GM23248 (cell line): Measurements from ENCODE around the gene STOX1. TPM values are rescaled to one million over a fixed set of nuclear protein-coding genes. Genes with fewer than 3 reads are reported as not detected.
A peak's percentile ranks its signal among the peaks of the same experiment; 100 is the strongest.
"Not testable (repeated sequence)": the region's sequence is repeated elsewhere in the genome, so short reads cannot be mapped to it uniquely, and the experiment has no call there.

ENCODE experiments used
- DNase-seq: peaks from one replicate; pipeline ENCODE4 v3.0.0-alpha.2; 2015
- H2AFZ ChIP-seq: fragments of 200-600 bp; sonication (generic); 2 replicates; pipeline ENCODE4 v1.6.1; 2016; ENCODE audit warnings: antibody characterized with exemption
- H3F3A ChIP-seq: fragments of 200-600 bp; sonication (generic); 2 replicates; pipeline ENCODE4 v1.6.1; 2016; ENCODE audit warnings: mild to moderate bottlenecking, antibody characterized with exemption, mixed run types; ENCODE audit not compliant: insufficient read depth
- H3K27ac ChIP-seq: fragments of 200-600 bp; sonication (generic); 2 replicates; pipeline ENCODE4 v1.5.1; 2016; ENCODE audit warnings: mild to moderate bottlenecking
- H3K27me3 ChIP-seq: fragments of 200-600 bp; sonication (generic); replicated peaks from 2 replicates; pipeline ENCODE4 v1.6.1; 2016; ENCODE audit warnings: mild to moderate bottlenecking; ENCODE audit not compliant: insufficient read depth
- H3K36me3 ChIP-seq: fragments of 200-600 bp; sonication (generic); 2 replicates; pipeline ENCODE4 v1.6.1; 2016; ENCODE audit warnings: low read depth, mild to moderate bottlenecking
- H3K4me1 ChIP-seq: fragments of 200-600 bp; sonication (generic); 2 replicates; pipeline ENCODE4 v1.6.1; 2016; ENCODE audit warnings: mild to moderate bottlenecking; ENCODE audit not compliant: insufficient read depth
- H3K4me2 ChIP-seq: fragments of 200-600 bp; sonication (generic); one replicate; pipeline ENCODE4 v1.6.1; 2016; ENCODE audit warnings: mild to moderate bottlenecking; ENCODE audit not compliant: unreplicated experiment
- H3K4me3 ChIP-seq: fragments of 200-600 bp; sonication (generic); 2 replicates; pipeline ENCODE4 v1.5.1; 2016; ENCODE audit warnings: mild to moderate bottlenecking
- H3K79me2 ChIP-seq: fragments of 200-600 bp; sonication (generic); 2 replicates; pipeline ENCODE4 v1.6.1; 2016; ENCODE audit warnings: mild to moderate bottlenecking; ENCODE audit not compliant: insufficient read depth
- H3K9ac ChIP-seq: fragments of 200-600 bp; sonication (generic); 2 replicates; pipeline ENCODE4 v1.6.1; 2016; ENCODE audit warnings: mild to moderate bottlenecking
- H3K9me2 ChIP-seq: fragments of 200-600 bp; sonication (generic); 2 replicates; pipeline ENCODE4 v1.6.1; 2016; ENCODE audit warnings: mixed run types, mild to moderate bottlenecking, moderate library complexity; ENCODE audit not compliant: insufficient read depth
- H3K9me3 ChIP-seq: fragments of 200-600 bp; sonication (generic); one replicate; pipeline ENCODE4 v1.6.1; 2017; ENCODE audit warnings: low read depth
- H4K20me1 ChIP-seq: fragments of 200-600 bp; sonication (generic); 2 replicates; pipeline ENCODE4 v1.6.0; 2016; ENCODE audit not compliant: insufficient read depth
- EZH2 ChIP-seq: fragments of 200-600 bp; sonication (generic); IDR thresholded peaks from 2 replicates; pipeline ENCODE4 v1.6.1; 2018; ENCODE audit warnings: antibody characterized with exemption, mild to moderate bottlenecking; ENCODE audit not compliant: insufficient read depth, poor library complexity, severe bottlenecking
- EZH2phosphoT487 ChIP-seq: fragments of 200-600 bp; sonication (generic); IDR thresholded peaks from 2 replicates; pipeline ENCODE4 v1.6.1; 2018; ENCODE audit warnings: antibody characterized with exemption, moderate library complexity, mild to moderate bottlenecking, low read depth; ENCODE audit not compliant: insufficient read depth
- WGBS, 2 experiments: methylation state at CpG; one replicate each; pipeline ENCODE4 v1.1.6; 2015 to 2017; ENCODE audit warnings: low lambda C conversion rate in 2 of 2, low coverage in 1 of 2; ENCODE audit errors: missing lambda C conversion rate in 2 of 2; 5-methylcytosine and 5-hydroxymethylcytosine counted together
- in situ Hi-C: fragments of 300-500 bp; cut with MboI; formaldehyde crosslinking; loops from 2 replicates; pipeline ENCODE4 v1.15.0; 2020
- polyA plus RNA-seq: library from polyadenylated mRNA; unstranded; fragments of >200 nt; fragmentation: Nextera tagmentation; extraction: Ambion mirVana; gene quantifications from 2 replicates; pipeline ENCODE4 v1.2.1, GENCODE V29; 2016
- total RNA-seq: library from RNA; depleted of rRNA; stranded (reverse); fragments of >200 nt; shearing (Covaris generic); gene quantifications from 2 replicates; pipeline ENCODE4 v1.2.3, GENCODE V29; 2014

The STOX1 gene
- total and polyA plus RNA-seq, 2 experiments from 2014 or later, result not detected

DNA sequence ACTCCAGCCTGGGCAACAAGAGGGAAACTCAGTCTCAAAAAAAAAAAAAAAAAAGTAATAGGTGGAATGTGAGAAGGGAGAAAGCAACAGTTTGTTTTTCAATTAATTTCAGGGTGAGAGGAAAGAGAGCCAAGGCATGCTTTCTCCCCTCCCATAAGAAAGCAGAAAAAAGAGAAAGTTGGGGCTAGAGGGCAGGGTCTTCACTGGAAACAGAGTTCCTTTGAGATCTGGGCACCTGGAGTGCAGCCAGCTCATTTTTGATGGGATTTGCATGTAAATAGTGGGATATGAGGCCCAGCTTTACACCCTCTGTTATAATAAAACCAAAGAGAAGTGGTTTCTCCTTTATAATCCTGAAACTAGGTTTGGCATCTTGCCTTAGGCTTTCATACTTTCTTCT is 13.8 kb upstream of the STOX1 start:
- TF ChIP-seq EZH2phosphoT487, result no peak
- TF ChIP-seq EZH2, result no peak
- H3K9me3 ChIP-seq, result no peaks in the 10 kb centered on the region
- H3K36me3 ChIP-seq, result no peaks in the 10 kb centered on the region
- H3K9ac ChIP-seq, result no peak overlapping the region
- no peak overlapping the region for H3K27ac ChIP-seq
- no peak overlapping the region for H2AFZ ChIP-seq
- no peak for DNase-seq
- no peaks in the 10 kb centered on the region for H3K79me2 ChIP-seq
- in situ Hi-C loops, result no loop called here
- H3K27me3 ChIP-seq, result no peaks in the 10 kb centered on the region
- H3K4me1 ChIP-seq, result no peaks in the 10 kb centered on the region
- no peak overlapping the region for H3K4me2 ChIP-seq
- H3K9me2 ChIP-seq, result no peaks in the 10 kb centered on the region
- H3K4me3 ChIP-seq, result no peak overlapping the region
- no peaks in the 10 kb centered on the region for H4K20me1 ChIP-seq
- H3F3A ChIP-seq, result no peaks in the 10 kb centered on the region

DNA sequence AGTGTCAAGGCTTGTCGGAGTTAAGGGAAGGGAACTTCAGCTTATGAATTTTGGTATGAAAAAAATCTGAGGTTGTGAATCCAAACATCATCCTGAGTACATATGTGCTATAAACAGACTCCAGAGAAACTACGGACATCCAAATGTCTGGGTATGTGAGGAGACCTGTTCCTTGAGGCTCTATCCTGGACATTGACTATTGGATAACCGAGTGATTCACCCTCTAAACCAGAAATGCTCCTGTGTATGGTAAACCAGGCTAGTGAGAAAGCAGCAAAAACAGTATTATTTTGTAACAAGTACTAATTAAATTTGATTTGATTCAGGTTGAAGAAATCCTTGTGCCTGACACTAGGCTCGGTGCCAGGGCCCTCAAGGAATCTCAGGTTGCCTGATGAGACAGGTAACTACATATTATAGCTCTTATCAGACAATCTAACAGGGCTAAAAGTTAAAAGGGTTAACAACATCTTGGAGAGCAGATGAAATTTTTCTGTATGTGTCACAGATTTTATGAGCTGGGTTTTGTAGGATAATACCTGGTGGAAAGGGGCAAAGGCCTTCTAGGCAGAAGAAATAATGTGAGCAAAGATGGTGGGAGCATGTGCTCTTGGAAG is 10.4 kb upstream of the STOX1 start:
- 45 to 48% methylated on average over 4 of the region's 4 CpGs for WGBS, 2 experiments
- DNase-seq, result no peak
- TF ChIP-seq EZH2phosphoT487, result no peak
- TF ChIP-seq EZH2, result no peak
- H3K4me2 ChIP-seq, result no peak overlapping the region
- no peaks in the 10 kb centered on the region for H3K9me3 ChIP-seq
- in situ Hi-C loops, result no loop called here
- H3K79me2 ChIP-seq, result no peaks in the 10 kb centered on the region
- H2AFZ ChIP-seq, result no peak overlapping the region
- H3K4me3 ChIP-seq, result no peak overlapping the region
- no peak overlapping the region for H3K9ac ChIP-seq
- no peaks in the 10 kb centered on the region for H3K27me3 ChIP-seq
- no peaks in the 10 kb centered on the region for H3K9me2 ChIP-seq
- no peaks in the 10 kb centered on the region for H4K20me1 ChIP-seq
- H3K27ac ChIP-seq, result no peak overlapping the region
- H3K4me1 ChIP-seq, result no peaks in the 10 kb centered on the region
- no peaks in the 10 kb centered on the region for H3K36me3 ChIP-seq
- no peaks in the 10 kb centered on the region for H3F3A ChIP-seq

DNA sequence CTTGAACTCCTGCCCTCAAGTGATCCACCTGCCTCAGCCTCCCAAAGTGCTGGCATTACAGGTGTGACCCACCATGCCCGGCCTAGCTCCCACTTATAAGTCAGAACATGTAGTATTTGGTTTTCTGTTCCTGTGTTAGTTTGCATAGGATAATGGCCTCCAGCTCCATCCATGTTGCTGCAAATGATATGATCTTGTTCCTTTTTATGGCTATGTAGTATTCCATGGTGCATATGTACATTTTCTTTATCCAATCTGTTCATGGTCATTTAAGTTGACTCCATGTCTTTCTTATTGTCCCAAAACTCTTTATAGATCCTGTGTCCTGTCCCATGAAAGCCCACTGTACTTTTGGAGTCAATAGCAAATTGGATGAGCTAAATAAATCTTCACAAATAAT is 7.0 kb upstream of the STOX1 start:
- H3K9me3 ChIP-seq, DNase-seq, H3K79me2 ChIP-seq, H3K4me3 ChIP-seq, H4K20me1 ChIP-seq, H3K4me2 ChIP-seq, H3K36me3 ChIP-seq, H2AFZ ChIP-seq, H3K9me2 ChIP-seq, H3K27ac ChIP-seq, in situ Hi-C loops, H3K27me3 ChIP-seq, H3K9ac ChIP-seq, H3F3A ChIP-seq, H3K4me1 ChIP-seq: not testable (repeated sequence)
- 91 to 95% methylated on average over 1 of the region's 1 CpG for WGBS, 2 experiments

DNA sequence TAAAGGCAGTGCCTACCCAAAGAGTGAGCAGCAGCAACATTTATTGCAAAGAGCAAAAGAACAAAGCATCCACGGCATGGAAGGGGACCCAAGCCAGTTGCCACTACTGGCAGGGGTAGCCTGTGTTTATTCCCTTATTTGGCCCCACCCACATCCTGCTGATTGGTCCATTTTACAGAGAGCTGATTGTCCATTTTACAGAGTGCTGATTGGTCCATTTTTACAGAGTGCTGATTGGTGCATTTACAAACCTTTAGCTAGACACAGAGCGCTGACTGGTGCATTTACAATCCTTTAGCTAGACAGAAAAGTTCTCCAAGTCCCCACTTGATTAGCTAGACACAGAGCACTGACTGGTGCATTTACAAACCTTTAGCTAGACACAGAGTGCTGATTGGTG is 4.7 kb upstream of the STOX1 start:
- H3K4me1 ChIP-seq, in situ Hi-C loops, H3K36me3 ChIP-seq, H3K9me3 ChIP-seq, H3F3A ChIP-seq, H3K4me3 ChIP-seq, H4K20me1 ChIP-seq, H3K4me2 ChIP-seq, H3K9me2 ChIP-seq, H3K27ac ChIP-seq, H2AFZ ChIP-seq, H3K9ac ChIP-seq, H3K79me2 ChIP-seq, H3K27me3 ChIP-seq, DNase-seq: not testable (repeated sequence)
- WGBS, 2 experiments, result 86 to 100% methylated on average over 2 of the region's 2 CpGs

DNA sequence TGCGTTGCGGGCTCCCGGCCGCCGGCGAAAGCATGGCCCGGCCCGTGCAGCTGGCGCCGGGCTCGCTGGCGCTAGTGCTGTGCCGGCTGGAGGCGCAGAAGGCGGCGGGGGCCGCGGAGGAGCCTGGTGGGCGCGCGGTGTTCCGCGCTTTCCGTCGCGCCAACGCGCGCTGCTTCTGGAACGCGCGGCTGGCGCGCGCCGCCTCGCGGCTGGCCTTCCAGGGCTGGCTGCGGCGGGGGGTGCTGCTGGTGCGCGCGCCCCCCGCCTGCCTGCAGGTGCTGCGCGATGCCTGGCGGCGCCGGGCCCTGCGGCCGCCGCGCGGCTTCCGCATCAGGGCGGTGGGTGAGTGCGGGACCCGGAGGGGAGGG is 245 bp downstream of the STOX1 start:
- H3K36me3 ChIP-seq, H2AFZ ChIP-seq, H3K9me3 ChIP-seq, H3K27ac ChIP-seq, H3K4me1 ChIP-seq, H4K20me1 ChIP-seq, H3K9me2 ChIP-seq, DNase-seq, in situ Hi-C loops, H3K79me2 ChIP-seq, H3F3A ChIP-seq, H3K9ac ChIP-seq: not testable (repeated sequence)
- peak overlapping the region; percentile 79 for H3K4me3 ChIP-seq
- 0% methylated on average over 13 to 18 of the region's 58 CpGs for WGBS, 2 experiments
- peaks cover 36% of the 10 kb centered on the region for H3K27me3 ChIP-seq
- H3K4me2 ChIP-seq, result peak overlapping the region; percentile 81

DNA sequence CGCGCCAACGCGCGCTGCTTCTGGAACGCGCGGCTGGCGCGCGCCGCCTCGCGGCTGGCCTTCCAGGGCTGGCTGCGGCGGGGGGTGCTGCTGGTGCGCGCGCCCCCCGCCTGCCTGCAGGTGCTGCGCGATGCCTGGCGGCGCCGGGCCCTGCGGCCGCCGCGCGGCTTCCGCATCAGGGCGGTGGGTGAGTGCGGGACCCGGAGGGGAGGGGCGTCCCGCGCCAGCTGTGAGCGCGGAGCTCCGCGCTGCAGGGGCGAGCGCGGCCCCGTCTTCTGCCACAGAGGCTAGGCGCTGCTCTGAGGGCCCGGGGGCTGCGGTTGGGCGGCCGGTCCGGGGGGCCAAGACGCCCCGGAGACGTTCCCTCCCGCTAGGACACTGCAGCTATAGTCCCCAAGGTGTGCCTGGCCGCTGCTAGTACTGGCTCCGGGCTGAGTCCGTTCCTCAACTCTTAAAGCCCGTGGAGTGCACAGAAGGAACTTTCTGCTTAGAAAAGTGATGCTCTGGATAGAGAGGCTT is 811 bp downstream of the STOX1 start:
- H3K9me3 ChIP-seq, H3K79me2 ChIP-seq, H3K4me1 ChIP-seq, H4K20me1 ChIP-seq, H3K4me2 ChIP-seq, H3F3A ChIP-seq, H3K9me2 ChIP-seq, H3K9ac ChIP-seq, H3K36me3 ChIP-seq, in situ Hi-C loops, H2AFZ ChIP-seq, H3K27ac ChIP-seq: not testable (repeated sequence)
- DNase-seq, result peak; percentile 9
- peaks cover 42% of the 10 kb centered on the region for H3K27me3 ChIP-seq
- 0 out of 2 replicates have a peak overlapping the region, but pooled peaks have one; percentile 18 for H3K4me3 ChIP-seq
- WGBS, 2 experiments, result 0 to 4% methylated on average over 11 to 19 of the region's 59 CpGs
